Loucy (cell line): ENCODE results near the gene ARPP19.

Experiments
- H2AFZ ChIP-seq: fragments of 200-600 bp; sonication (generic); 2 replicates; pipeline ENCODE4 v1.6.0; 2016; ENCODE audit warnings: antibody characterized with exemption, mild to moderate bottlenecking, low read length, moderate library complexity
- H3F3A ChIP-seq: fragments of 200-600 bp; 2 replicates; pipeline ENCODE4 v1.6.0; 2016; ENCODE audit warnings: antibody characterized with exemption, low read depth, mild to moderate bottlenecking
- H3K27me3 ChIP-seq: fragments of 200-600 bp; sonication (generic); 2 replicates; pipeline ENCODE4 v1.6.1; 2014; ENCODE audit warnings: low read length, mild to moderate bottlenecking; ENCODE audit not compliant: insufficient read depth, poor library complexity, severe bottlenecking
- H3K36me3 ChIP-seq: fragments of 200-600 bp; sonication (generic); 2 replicates; pipeline ENCODE4 v1.6.1; 2016; ENCODE audit warnings: low read length; ENCODE audit not compliant: insufficient read depth
- H3K4me1 ChIP-seq: fragments of 200-600 bp; sonication (generic); 2 replicates; pipeline ENCODE4 v1.5.1; 2014; ENCODE audit warnings: low read length, mild to moderate bottlenecking; ENCODE audit not compliant: insufficient read depth, poor library complexity, severe bottlenecking
- H3K4me2 ChIP-seq: fragments of 200-600 bp; sonication (generic); 2 replicates; pipeline ENCODE4 v1.6.0; 2014; ENCODE audit warnings: antibody characterized with exemption, low read length, low read depth, mild to moderate bottlenecking; ENCODE audit not compliant: poor library complexity, severe bottlenecking
- H3K4me3 ChIP-seq: fragments of 200-600 bp; sonication (generic); 2 replicates; pipeline ENCODE4 v1.5.1; 2014; ENCODE audit warnings: low read length, mild to moderate bottlenecking, mixed read lengths; ENCODE audit not compliant: poor library complexity, severe bottlenecking
- H3K79me2 ChIP-seq: fragments of 200-600 bp; sonication (generic); 2 replicates; pipeline ENCODE4 v1.6.1; 2014; ENCODE audit warnings: low read length; ENCODE audit not compliant: insufficient read depth
- H3K9ac ChIP-seq: fragments of 200-600 bp; sonication (generic); 2 replicates; pipeline ENCODE4 v1.6.0; 2014; ENCODE audit warnings: mild to moderate bottlenecking, low read depth, low read length, moderate library complexity; ENCODE audit not compliant: poor library complexity, severe bottlenecking
- H3K9me2 ChIP-seq: fragments of 200-600 bp; sonication (generic); replicated peaks from 2 replicates; pipeline ENCODE4 v1.6.1; 2016; ENCODE audit warnings: low read depth, low read length, mixed read lengths
- H3K9me3 ChIP-seq: fragments of 200-600 bp; sonication (generic); 2 replicates; pipeline ENCODE4 v1.6.1; 2014; ENCODE audit warnings: mild to moderate bottlenecking, antibody characterized with exemption, low read length, low read depth; ENCODE audit not compliant: insufficient read depth
- H4K20me1 ChIP-seq: fragments of 200-600 bp; sonication (generic); 2 replicates; pipeline ENCODE4 v1.6.0; 2014; ENCODE audit warnings: antibody characterized with exemption, low read length, mild to moderate bottlenecking; ENCODE audit not compliant: insufficient read depth, poor library complexity, severe bottlenecking
- CTCF ChIP-seq: fragments of 200-600 bp; sonication (generic); conservative IDR thresholded peaks from 2 replicates; pipeline ENCODE4 v1.5.1; 2014; ENCODE audit warnings: mild to moderate bottlenecking, antibody characterized with exemption, low read length
- EZH2phosphoT487 ChIP-seq: fragments of 200-600 bp; IDR thresholded peaks from 2 replicates; pipeline ENCODE4 v1.6.1; 2018; ENCODE audit warnings: antibody characterized with exemption, mild to moderate bottlenecking, moderate library complexity, borderline replicate concordance

Gene ARPP19

GRCh38 chr15:52503788-52504496 is 64.9 kb downstream of the ARPP19 start:
- no peak overlapping the region for H3K4me3 ChIP-seq
- H3F3A ChIP-seq, result no peaks in the 10 kb centered on the region
- H3K36me3 ChIP-seq, result no peaks in the 10 kb centered on the region
- H3K9ac ChIP-seq, result no peak overlapping the region
- H3K27me3 ChIP-seq, result no peaks in the 10 kb centered on the region
- no peaks in the 10 kb centered on the region for H4K20me1 ChIP-seq
- H3K79me2 ChIP-seq, result peaks cover 27% of the 10 kb centered on the region; the same call in 1 of the 2 replicates
- no peaks in the 10 kb centered on the region for H3K9me2 ChIP-seq
- H2AFZ ChIP-seq, result no peak overlapping the region
- H3K4me1 ChIP-seq, result no peaks in the 10 kb centered on the region
- no peaks in the 10 kb centered on the region for H3K9me3 ChIP-seq
- TF ChIP-seq CTCF, result no peak
- no peak for TF ChIP-seq EZH2phosphoT487
- no peak overlapping the region for H3K4me2 ChIP-seq

GRCh38 chr15:52502608-52503007 is 66.2 kb downstream of the ARPP19 start:
- Histone ChIP-seq H3K9me2 (no peaks in the 10 kb centered on the region), H3K36me3 (no peaks in the 10 kb centered on the region), H3K9me3 (no peaks in the 10 kb centered on the region), H3K9ac (no peak overlapping the region), H4K20me1 (no peaks in the 10 kb centered on the region), H3K4me1 (no peaks in the 10 kb centered on the region), H3K4me2 (no peak overlapping the region), H2AFZ (no peak overlapping the region), H3K79me2 (peaks cover 19% of the 10 kb centered on the region; the same call in 1 of the 2 replicates), H3F3A (no peaks in the 10 kb centered on the region), H3K27me3 (no peaks in the 10 kb centered on the region), H3K4me3 (no peak overlapping the region)
- TF ChIP-seq CTCF (no peak), EZH2phosphoT487 (no peak)

GRCh38 chr15:52499506-52499905 is 69.3 kb downstream of the ARPP19 start:
- H3F3A ChIP-seq, result no peaks in the 10 kb centered on the region
- TF ChIP-seq CTCF, result no peak
- no peak for TF ChIP-seq EZH2phosphoT487
- no peaks in the 10 kb centered on the region for H3K9me2 ChIP-seq
- H3K4me2 ChIP-seq, result no peak overlapping the region
- H3K9ac ChIP-seq, result no peak overlapping the region
- no peak overlapping the region for H3K4me3 ChIP-seq
- H3K9me3 ChIP-seq, result no peaks in the 10 kb centered on the region
- H4K20me1 ChIP-seq, result no peaks in the 10 kb centered on the region
- peaks cover 10% of the 10 kb centered on the region; the same call in 1 of the 2 replicates for H3K79me2 ChIP-seq
- H3K27me3 ChIP-seq, result no peaks in the 10 kb centered on the region
- no peaks in the 10 kb centered on the region for H3K36me3 ChIP-seq
- no peak overlapping the region for H2AFZ ChIP-seq
- H3K4me1 ChIP-seq, result peaks cover 9% of the 10 kb centered on the region
